Natural killer cell (primary cell): ENCODE results near the gene BCHE. TPM values are rescaled to one million over a fixed set of nuclear protein-coding genes. Genes with fewer than 3 reads are reported as not detected.

ENCODE experiments used
- ATAC-seq, 3 donors: fragments of 150-1000 bp in 2 of 3; fragments of 200-7000 bp in 1 of 3; cut with Tn5 transposase; 1 replicate in 1 of 3; 2 replicates in 2 of 3; pipeline ENCODE4 v1.10.0; 2021; ENCODE audit warnings: mild to moderate bottlenecking in 2 of 3, moderate library complexity in 2 of 3
- DNase-seq, 2 donors: peaks; one replicate each; pipeline versions ENCODE4 v3.0.0 to v3.0.0-alpha.2; 2013 to 2021; ENCODE audit warnings: mixed read lengths in 1 of 2
- H3K27ac ChIP-seq: one replicate; pipeline ENCODE4 v1.5.1; 2013; ENCODE audit warnings: mild to moderate bottlenecking, low read length
- H3K27me3 ChIP-seq: one replicate; pipeline ENCODE4 v1.6.1; 2013; ENCODE audit warnings: low read length; ENCODE audit not compliant: control insufficient read depth, insufficient read depth
- H3K36me3 ChIP-seq: one replicate; pipeline ENCODE4 v1.6.1; 2013; ENCODE audit warnings: low read length; ENCODE audit not compliant: control insufficient read depth, insufficient read depth
- H3K4me1 ChIP-seq: one replicate; pipeline ENCODE4 v1.6.1; 2013; ENCODE audit warnings: low read length; ENCODE audit not compliant: control insufficient read depth, insufficient read depth
- H3K4me3 ChIP-seq: one replicate; pipeline ENCODE4 v1.5.1; 2013; ENCODE audit warnings: low read length
- H3K9me3 ChIP-seq: one replicate; pipeline ENCODE4 v1.6.1; 2013; ENCODE audit warnings: low read length; ENCODE audit not compliant: control insufficient read depth, insufficient read depth
- H3K27ac Mint-ChIP-seq, 2 donors: one replicate each; pipeline ENCODE4 v1.8.0; 2022; ENCODE audit warnings: mild to moderate bottlenecking in 2 of 2, mixed read lengths in 2 of 2, moderate library complexity in 1 of 2
- H3K27me3 Mint-ChIP-seq, 2 donors: one replicate each; pipeline ENCODE4 v1.8.0; 2022; ENCODE audit warnings: low read depth in 2 of 2, mixed read lengths in 2 of 2
- H3K36me3 Mint-ChIP-seq: one replicate; pipeline ENCODE4 v1.8.0; 2022; ENCODE audit warnings: mixed read lengths
- H3K4me1 Mint-ChIP-seq, 2 donors: one replicate each; pipeline ENCODE4 v1.8.0; 2022; ENCODE audit warnings: mixed read lengths in 2 of 2
- H3K4me3 Mint-ChIP-seq: one replicate; pipeline ENCODE4 v1.8.0; 2022; ENCODE audit warnings: mild to moderate bottlenecking, moderate library complexity, mixed read lengths
- H3K9me3 Mint-ChIP-seq, 2 donors: one replicate each; pipeline ENCODE4 v1.8.0; 2022; ENCODE audit warnings: mixed read lengths in 2 of 2
- WGBS: methylation state at CpG from one replicate; pipeline ENCODE4 v1.1.7; 2013; ENCODE audit warnings: missing lambda C conversion rate; ENCODE audit not compliant: insufficient coverage; 5-methylcytosine and 5-hydroxymethylcytosine counted together
- intact Hi-C: fragments of 100-400 bp; cut with micrococcal nuclease; formaldehyde crosslinking; loops from one replicate; pipeline ENCODE4 v1.14.2; 2022
- total RNA-seq, 4 donors: library from RNA; stranded (reverse); fragments of 120-200 nt in 1 of 4; gene quantifications; one replicate each; pipeline versions ENCODE4 v1.2.3 to v1.2.4, GENCODE V29; 2013 to 2022
- TF ChIP-seq, protein P1 (sequence below): fragments of 200-600 bp; IDR thresholded peaks from one replicate; pipeline ENCODE4 v1.8.0; 2022; ENCODE audit warnings: antibody characterized with exemption

BCHE gene
- total RNA-seq, 3 donors from 2014 or later (not counting 1 experiment from before 2014, with no cell fraction given): not detected

DNA sequence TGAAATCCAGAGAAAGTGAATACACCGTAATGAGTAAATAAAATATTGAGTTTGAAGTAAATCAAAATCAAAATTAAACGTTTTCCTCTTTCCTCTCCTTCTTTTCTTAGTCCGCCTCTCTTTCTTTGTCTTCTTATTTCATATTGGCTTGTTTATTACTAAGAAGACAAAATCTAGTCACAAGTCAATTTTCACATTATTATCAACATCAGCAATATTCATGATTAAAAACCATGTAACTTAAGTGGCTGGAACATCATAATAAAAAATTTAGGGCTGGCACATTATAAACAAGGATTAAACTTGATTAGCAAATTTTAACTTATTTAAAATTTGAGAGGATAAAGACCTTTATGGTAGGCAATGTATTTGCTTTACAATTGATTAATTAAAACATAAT, 61.4 kb downstream of the BCHE start:
- DNase-seq (no peak), ATAC-seq (no peak)
- H3K27me3 Mint-ChIP-seq: no peaks in the 10 kb centered on the region
- no peaks in the 10 kb centered on the region for H3K4me1 Mint-ChIP-seq
- Histone ChIP-seq H3K27ac (no peak overlapping the region), H3K36me3 (no peaks in the 10 kb centered on the region), H3K4me3 (no peak overlapping the region), H3K9me3 (no peaks in the 10 kb centered on the region), H3K4me1 (no peaks in the 10 kb centered on the region), H3K27me3 (no peaks in the 10 kb centered on the region)
- peaks cover 2 to 8% of the 10 kb centered on the region in 2 donors for H3K9me3 Mint-ChIP-seq
- WGBS: no CpG with 5 or more reads among the region's 3 CpGs
- no peaks in the 10 kb centered on the region for H3K36me3 Mint-ChIP-seq
- no peak overlapping the region for H3K4me3 Mint-ChIP-seq
- TF ChIP-seq, protein P1, sequence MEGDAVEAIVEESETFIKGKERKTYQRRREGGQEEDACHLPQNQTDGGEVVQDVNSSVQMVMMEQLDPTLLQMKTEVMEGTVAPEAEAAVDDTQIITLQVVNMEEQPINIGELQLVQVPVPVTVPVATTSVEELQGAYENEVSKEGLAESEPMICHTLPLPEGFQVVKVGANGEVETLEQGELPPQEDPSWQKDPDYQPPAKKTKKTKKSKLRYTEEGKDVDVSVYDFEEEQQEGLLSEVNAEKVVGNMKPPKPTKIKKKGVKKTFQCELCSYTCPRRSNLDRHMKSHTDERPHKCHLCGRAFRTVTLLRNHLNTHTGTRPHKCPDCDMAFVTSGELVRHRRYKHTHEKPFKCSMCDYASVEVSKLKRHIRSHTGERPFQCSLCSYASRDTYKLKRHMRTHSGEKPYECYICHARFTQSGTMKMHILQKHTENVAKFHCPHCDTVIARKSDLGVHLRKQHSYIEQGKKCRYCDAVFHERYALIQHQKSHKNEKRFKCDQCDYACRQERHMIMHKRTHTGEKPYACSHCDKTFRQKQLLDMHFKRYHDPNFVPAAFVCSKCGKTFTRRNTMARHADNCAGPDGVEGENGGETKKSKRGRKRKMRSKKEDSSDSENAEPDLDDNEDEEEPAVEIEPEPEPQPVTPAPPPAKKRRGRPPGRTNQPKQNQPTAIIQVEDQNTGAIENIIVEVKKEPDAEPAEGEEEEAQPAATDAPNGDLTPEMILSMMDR: no peak
- no peak overlapping the region for H3K27ac Mint-ChIP-seq
- intact Hi-C loops: no loop called here

DNA sequence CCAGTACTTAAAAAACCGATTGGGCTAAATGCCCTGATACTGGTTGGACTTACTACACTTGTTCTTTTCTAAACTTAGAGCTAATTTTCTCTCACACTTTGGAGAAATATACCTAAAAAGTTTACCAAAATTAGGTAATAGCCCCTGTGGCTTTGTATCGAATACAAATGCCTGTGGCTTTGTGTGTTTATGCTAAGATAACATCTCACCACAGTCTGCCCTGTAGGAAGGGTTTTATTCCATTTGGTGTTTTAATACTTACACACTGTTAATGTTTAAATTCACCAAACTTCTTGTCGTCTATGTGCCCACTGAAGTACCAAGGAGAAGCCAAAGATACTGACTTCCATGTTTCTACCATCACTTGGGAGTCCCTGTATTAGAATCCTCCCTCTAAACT, 66.4 kb downstream of the BCHE start:
- Mint-ChIP-seq H3K27ac (no peak overlapping the region), H3K27me3 (no peaks in the 10 kb centered on the region), H3K9me3 (peaks cover 13 to 23% of the 10 kb centered on the region in 2 donors), H3K4me1 (no peaks in the 10 kb centered on the region), H3K36me3 (no peaks in the 10 kb centered on the region), H3K4me3 (no peak overlapping the region)
- no peaks in the 10 kb centered on the region for H3K36me3 ChIP-seq
- TF ChIP-seq, protein P1: no peak
- DNase-seq (no peak), ATAC-seq (no peak)
- intact Hi-C loops: no loop called here
- peaks cover 13% of the 10 kb centered on the region for H3K9me3 ChIP-seq
- 67% methylated on average over 1 of the region's 3 CpGs for WGBS
- no peaks in the 10 kb centered on the region for H3K4me1 ChIP-seq
- H3K27me3 ChIP-seq: no peaks in the 10 kb centered on the region
- H3K4me3 ChIP-seq: no peak overlapping the region
- no peak overlapping the region for H3K27ac ChIP-seq

DNA sequence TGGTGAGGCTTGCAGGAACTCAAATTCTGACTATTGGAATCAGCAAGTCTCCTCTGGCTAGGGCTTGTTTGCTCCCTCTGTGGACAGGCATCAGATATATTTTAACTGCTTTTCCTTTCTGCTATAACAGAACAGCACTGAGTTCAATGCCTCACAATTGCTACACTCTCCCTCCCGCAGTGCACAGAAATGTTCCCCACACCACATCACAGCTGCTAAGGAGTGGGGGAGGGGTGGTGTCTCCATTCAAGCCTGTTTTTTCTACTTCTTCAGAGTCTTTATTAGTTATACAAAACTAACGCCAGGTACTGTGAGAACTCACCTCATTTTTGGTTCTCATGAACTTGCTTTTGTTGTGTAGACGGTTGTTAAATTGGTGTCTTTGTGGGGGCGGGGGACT, 68.5 kb downstream of the BCHE start:
- H3K36me3 ChIP-seq: no peaks in the 10 kb centered on the region
- Mint-ChIP-seq H3K4me3 (no peak overlapping the region), H3K4me1 (no peaks in the 10 kb centered on the region), H3K27ac (no peak overlapping the region), H3K9me3 (peaks cover 18 to 39% of the 10 kb centered on the region in 2 donors), H3K27me3 (no peaks in the 10 kb centered on the region), H3K36me3 (no peaks in the 10 kb centered on the region)
- H3K27me3 ChIP-seq: no peaks in the 10 kb centered on the region
- WGBS: 78% methylated on average over 2 of the region's 4 CpGs
- H3K27ac ChIP-seq: no peak overlapping the region
- H3K4me3 ChIP-seq: no peak overlapping the region
- DNase-seq: no peak
- TF ChIP-seq, protein P1: no peak
- intact Hi-C loops: no loop called here
- H3K9me3 ChIP-seq: peaks cover 13% of the 10 kb centered on the region
- H3K4me1 ChIP-seq: no peaks in the 10 kb centered on the region
- ATAC-seq: no peak

DNA sequence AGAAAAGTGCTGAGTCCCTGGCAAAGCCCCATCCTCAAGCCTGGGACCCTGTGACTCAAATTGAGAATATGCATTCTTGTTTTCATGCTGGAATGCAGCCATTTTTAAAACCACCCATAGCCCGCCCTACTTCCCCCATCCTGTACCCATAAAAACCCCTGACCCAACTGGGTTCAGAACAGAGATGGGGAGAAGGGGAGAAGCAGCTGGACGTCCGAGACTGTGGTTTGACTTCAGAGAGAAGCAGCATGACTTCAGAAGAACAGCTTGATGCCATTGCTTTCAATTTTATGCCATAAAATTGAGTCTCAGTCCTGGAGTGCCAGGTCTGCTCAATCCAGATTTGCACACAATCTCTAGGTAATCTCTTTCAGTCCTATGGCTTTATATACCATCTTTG, 78.2 kb downstream of the BCHE start:
- H3K27me3 Mint-ChIP-seq: no peaks in the 10 kb centered on the region
- no peaks in the 10 kb centered on the region for H3K27me3 ChIP-seq
- intact Hi-C loops: no loop called here
- no peaks in the 10 kb centered on the region for H3K36me3 Mint-ChIP-seq
- H3K9me3 Mint-ChIP-seq: peaks cover 10 to 33% of the 10 kb centered on the region in 2 donors
- H3K4me3 Mint-ChIP-seq: no peak overlapping the region
- no peaks in the 10 kb centered on the region for H3K4me1 ChIP-seq
- H3K4me3 ChIP-seq: no peak overlapping the region
- H3K27ac ChIP-seq: no peak overlapping the region
- TF ChIP-seq, protein P1: no peak
- H3K27ac Mint-ChIP-seq: no peak overlapping the region
- no peaks in the 10 kb centered on the region for H3K9me3 ChIP-seq
- WGBS: 76% methylated on average over 2 of the region's 3 CpGs
- no peak for DNase-seq
- H3K4me1 Mint-ChIP-seq: no peaks in the 10 kb centered on the region
- no peak for ATAC-seq
- no peaks in the 10 kb centered on the region for H3K36me3 ChIP-seq
